Measurements from ENCODE around the gene TMEM98.
"Not testable (repeated sequence)": the region's sequence is repeated elsewhere in the genome, so short reads cannot be mapped to it uniquely, and the experiment has no call there.

TMEM98 gene

GRCh38 chr17:32914181-32914580 lies 13.8 kb upstream of the TMEM98 start:
- Histone ChIP-seq H3K9me3 (ENCODE audit: severe bottlenecking) (no peaks in the 10 kb centered on the region), H3K36me3 (ENCODE audit: low read depth) (no peaks in the 10 kb centered on the region), H3K4me1 (ENCODE audit: insufficient read depth, poor library complexity, severe bottlenecking) (no peaks in the 10 kb centered on the region), H3K4me3 (ENCODE audit: severe bottlenecking) (no peak overlapping the region), H3K27ac (ENCODE audit: poor library complexity, severe bottlenecking) (no peak overlapping the region), H3K27me3 (ENCODE audit: insufficient read depth, poor library complexity, severe bottlenecking) (no peaks in the 10 kb centered on the region)
- no peak for TF ChIP-seq CTCF (IDR thresholded peaks at IDR 0.05; ENCODE audit: poor library complexity, severe bottlenecking)
- no peak for DNase-seq (ENCODE audit: low spot score)
- no peak for ATAC-seq (ENCODE audit: low read depth)

- Histone ChIP-seq H3K4me1 (ENCODE audit: insufficient read depth, poor library complexity, severe bottlenecking) (no peaks in the 10 kb centered on the region), H3K36me3 (ENCODE audit: low read depth) (no peaks in the 10 kb centered on the region), H3K4me3 (ENCODE audit: severe bottlenecking) (no peak overlapping the region), H3K27ac (ENCODE audit: poor library complexity, severe bottlenecking) (no peak overlapping the region), H3K27me3 (ENCODE audit: insufficient read depth, poor library complexity, severe bottlenecking) (no peaks in the 10 kb centered on the region), H3K9me3 (ENCODE audit: severe bottlenecking) (no peaks in the 10 kb centered on the region)
- DNase-seq (ENCODE audit: low spot score) = no peak
- no peak for ATAC-seq (ENCODE audit: low read depth)
- no peak for TF ChIP-seq CTCF (IDR thresholded peaks at IDR 0.05; ENCODE audit: poor library complexity, severe bottlenecking)
These were observed 12.7 kb upstream of the TMEM98 start for GRCh38 chr17:32915245-32915644.

- ATAC-seq (ENCODE audit: low read depth) = no peak
- Histone ChIP-seq H3K4me1 (ENCODE audit: insufficient read depth, poor library complexity, severe bottlenecking) (no peaks in the 10 kb centered on the region), H3K27me3 (ENCODE audit: insufficient read depth, poor library complexity, severe bottlenecking) (no peaks in the 10 kb centered on the region), H3K9me3 (ENCODE audit: severe bottlenecking) (no peaks in the 10 kb centered on the region), H3K27ac (ENCODE audit: poor library complexity, severe bottlenecking) (no peak overlapping the region), H3K4me3 (ENCODE audit: severe bottlenecking) (no peak overlapping the region), H3K36me3 (ENCODE audit: low read depth) (no peaks in the 10 kb centered on the region)
- DNase-seq (ENCODE audit: low spot score) = no peak
- TF ChIP-seq CTCF (IDR thresholded peaks at IDR 0.05; ENCODE audit: poor library complexity, severe bottlenecking) = no peak
These were observed 11.8 kb upstream of the TMEM98 start for GRCh38 chr17:32916134-32916533.

- Histone ChIP-seq H3K4me3 (ENCODE audit: severe bottlenecking) (no peak overlapping the region), H3K9me3 (ENCODE audit: severe bottlenecking) (no peaks in the 10 kb centered on the region), H3K4me1 (ENCODE audit: insufficient read depth, poor library complexity, severe bottlenecking) (no peaks in the 10 kb centered on the region), H3K27ac (ENCODE audit: poor library complexity, severe bottlenecking) (no peak overlapping the region), H3K27me3 (ENCODE audit: insufficient read depth, poor library complexity, severe bottlenecking) (no peaks in the 10 kb centered on the region), H3K36me3 (ENCODE audit: low read depth) (no peaks in the 10 kb centered on the region)
- TF ChIP-seq CTCF (IDR thresholded peaks at IDR 0.05; ENCODE audit: poor library complexity, severe bottlenecking) = no peak
- DNase-seq (ENCODE audit: low spot score) (no peak), ATAC-seq (ENCODE audit: low read depth) (no peak)
These were observed 10.9 kb upstream of the TMEM98 start for GRCh38 chr17:32917081-32917480.

- no peaks in the 10 kb centered on the region for H3K36me3 ChIP-seq (ENCODE audit: low read depth)
- DNase-seq (ENCODE audit: low spot score) (no peak), ATAC-seq (ENCODE audit: low read depth) (no peak)
- H3K4me1 ChIP-seq (ENCODE audit: insufficient read depth, poor library complexity, severe bottlenecking) = no peaks in the 10 kb centered on the region
- no peaks in the 10 kb centered on the region for H3K9me3 ChIP-seq (ENCODE audit: severe bottlenecking)
- no peak overlapping the region for H3K27ac ChIP-seq (ENCODE audit: poor library complexity, severe bottlenecking)
- no peak overlapping the region for H3K4me3 ChIP-seq (ENCODE audit: severe bottlenecking)
- H3K27me3 ChIP-seq (ENCODE audit: insufficient read depth, poor library complexity, severe bottlenecking) = no peaks in the 10 kb centered on the region
- TF ChIP-seq CTCF (IDR thresholded peaks at IDR 0.05; ENCODE audit: poor library complexity, severe bottlenecking) = no peak
These were observed 10.1 kb upstream of the TMEM98 start for GRCh38 chr17:32917842-32918241.

GRCh38 chr17:32919876-32920275 lies 8.1 kb upstream of the TMEM98 start:
- not testable (repeated sequence) for H3K27me3 ChIP-seq (ENCODE audit: insufficient read depth, poor library complexity, severe bottlenecking); H3K27ac ChIP-seq (ENCODE audit: poor library complexity, severe bottlenecking); DNase-seq (ENCODE audit: low spot score); ATAC-seq (ENCODE audit: low read depth); H3K9me3 ChIP-seq (ENCODE audit: severe bottlenecking); H3K4me3 ChIP-seq (ENCODE audit: severe bottlenecking); H3K36me3 ChIP-seq (ENCODE audit: low read depth); H3K4me1 ChIP-seq (ENCODE audit: insufficient read depth, poor library complexity, severe bottlenecking)

Data from RWPE2 (cell line).